Measurements from ENCODE around the gene TRIM2. TPM values are rescaled to one million over a fixed set of nuclear protein-coding genes. Genes with fewer than 3 reads are reported as not detected.
A peak's percentile ranks its signal among the peaks of the same experiment; 100 is the strongest.

Gene TRIM2
- total and polyA plus RNA-seq, 8 donors = 49.6 to 88.2 (median 77.7) TPM

GRCh38 chr4:153185331-153185852 is 18.9 kb upstream of the TRIM2 start:
- intact Hi-C loops (cut with DNase I) = no loop called here
- Histone ChIP-seq H3K9me3 (no peaks in the 10 kb centered on the region), H3K27me3 (no peaks in the 10 kb centered on the region), H3K4me3 (no peak overlapping the region), H3K27ac (no peak overlapping the region), H3K36me3 (no peaks in the 10 kb centered on the region), H3K4me1 (no peaks in the 10 kb centered on the region)
- no peak for ATAC-seq
- DNase-seq = no peak
- no peak for TF ChIP-seq CTCF (IDR thresholded peaks at IDR 0.05)

GRCh38 chr4:153186046-153186728 is 18.1 kb upstream of the TRIM2 start:
- Histone ChIP-seq H3K4me3 (no peak overlapping the region), H3K4me1 (no peaks in the 10 kb centered on the region), H3K36me3 (no peaks in the 10 kb centered on the region), H3K27ac (no peak overlapping the region), H3K27me3 (no peaks in the 10 kb centered on the region), H3K9me3 (no peaks in the 10 kb centered on the region)
- no peak for TF ChIP-seq CTCF (IDR thresholded peaks at IDR 0.05)
- peak; percentile 93 for ATAC-seq
- intact Hi-C loops (cut with DNase I) = no loop called here
- DNase-seq = peak in 1 of 4 donors; percentile 37

GRCh38 chr4:153189016-153189801 is 15.0 kb upstream of the TRIM2 start:
- Histone ChIP-seq H3K27me3 (no peaks in the 10 kb centered on the region), H3K4me1 (no peaks in the 10 kb centered on the region), H3K4me3 (no peak overlapping the region), H3K36me3 (no peaks in the 10 kb centered on the region), H3K27ac (no peak overlapping the region), H3K9me3 (no peaks in the 10 kb centered on the region)
- ATAC-seq (no peak), DNase-seq (peak in 1 of 4 donors; percentile 20)
- TF ChIP-seq CTCF (IDR thresholded peaks at IDR 0.05) = no peak
- intact Hi-C loops (cut with DNase I) = no loop called here

GRCh38 chr4:153191795-153192363 is 12.4 kb upstream of the TRIM2 start:
- DNase-seq (no peak), ATAC-seq (no peak)
- Histone ChIP-seq H3K4me1 (no peaks in the 10 kb centered on the region), H3K27ac (no peak overlapping the region), H3K9me3 (no peaks in the 10 kb centered on the region), H3K27me3 (no peaks in the 10 kb centered on the region), H3K4me3 (no peak overlapping the region), H3K36me3 (no peaks in the 10 kb centered on the region)
- TF ChIP-seq CTCF (IDR thresholded peaks at IDR 0.05) = no peak
- intact Hi-C loops (cut with DNase I) = no loop called here

GRCh38 chr4:153197301-153197700 is 6.9 kb upstream of the TRIM2 start:
- no peak for DNase-seq
- Histone ChIP-seq H3K4me3 (no peak overlapping the region), H3K9me3 (no peaks in the 10 kb centered on the region), H3K36me3 (no peaks in the 10 kb centered on the region), H3K27me3 (no peaks in the 10 kb centered on the region), H3K4me1 (no peaks in the 10 kb centered on the region), H3K27ac (no peak overlapping the region)
- no peak for ATAC-seq
- intact Hi-C loops (cut with DNase I) = no loop called here
- TF ChIP-seq CTCF (IDR thresholded peaks at IDR 0.05) = no peak
